Choroid plexus epithelial cell (primary cell): ENCODE measurements around the gene TRIM36.

Source experiments
- DNase-seq: peaks from one replicate; pipeline ENCODE4 v3.0.0-alpha.2; 2010; ENCODE audit warnings: low read depth
- H3K4me3 ChIP-seq: 2 replicates; pipeline ENCODE4 v1.5.1; 2011; ENCODE audit warnings: low read depth, mild to moderate bottlenecking, control low read depth, low read length, moderate library complexity
- CTCF ChIP-seq: conservative IDR thresholded peaks from 2 replicates; pipeline ENCODE4 v1.5.1; 2011; ENCODE audit warnings: low read depth, mild to moderate bottlenecking, control low read depth, inconsistent platforms, low read length, moderate library complexity

The TRIM36 gene

GRCh38 chr5:115192098-115192497, 22.4 kb upstream of the TRIM36 start:
- DNase-seq = no peak
- no peak for TF ChIP-seq CTCF
- H3K4me3 ChIP-seq = no peak overlapping the region

- TF ChIP-seq CTCF = no peak
- H3K4me3 ChIP-seq = no peak overlapping the region
- no peak for DNase-seq
These were observed 21.8 kb upstream of the TRIM36 start for GRCh38 chr5:115191474-115192031.

- no peak for DNase-seq
- H3K4me3 ChIP-seq = no peak overlapping the region
- TF ChIP-seq CTCF = no peak
These were observed 20.7 kb upstream of the TRIM36 start for GRCh38 chr5:115190388-115190787.

DNA sequence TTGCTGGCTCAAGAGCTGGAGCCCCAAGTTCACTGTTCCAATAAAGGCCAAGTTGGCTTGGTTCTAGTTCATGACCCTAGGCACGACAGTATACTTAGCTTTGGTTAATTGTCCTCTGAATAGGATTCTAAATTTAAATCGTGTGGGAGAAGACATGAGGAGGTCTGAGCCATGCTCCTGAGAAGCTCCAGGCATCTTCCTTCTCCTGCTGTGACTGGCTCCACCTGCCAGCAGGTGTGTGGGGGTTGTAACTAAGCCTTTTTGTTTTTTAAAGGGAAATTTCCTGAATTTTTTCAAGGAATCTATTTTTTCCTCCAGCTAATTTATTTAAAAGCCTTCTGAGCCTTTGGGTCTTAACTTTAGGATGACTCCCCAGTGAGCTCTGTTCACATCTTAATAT, 20.2 kb upstream of the TRIM36 start:
- no peak for DNase-seq
- TF ChIP-seq CTCF = no peak
- H3K4me3 ChIP-seq = no peak overlapping the region

DNA sequence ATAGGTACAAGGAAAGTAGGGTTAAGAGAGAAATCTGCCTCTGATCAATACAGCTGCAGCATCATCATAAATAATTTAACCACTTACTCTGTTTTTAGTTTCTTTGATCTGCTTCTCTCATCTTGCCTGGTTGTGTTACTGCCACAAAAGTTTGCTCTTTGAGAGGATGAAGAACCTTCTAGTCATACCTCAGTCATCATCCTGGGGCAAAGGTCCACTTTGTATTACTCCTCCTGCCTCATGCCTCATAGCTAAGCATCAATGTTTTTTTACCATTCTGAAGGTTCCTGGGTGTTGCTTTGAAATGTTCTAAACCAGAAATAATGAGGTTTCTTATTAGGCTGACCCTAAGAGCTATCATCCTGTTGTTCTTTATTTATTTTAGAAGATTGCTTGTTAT, 17.1 kb upstream of the TRIM36 start:
- no peak for TF ChIP-seq CTCF
- H3K4me3 ChIP-seq = no peak overlapping the region
- no peak for DNase-seq

DNA sequence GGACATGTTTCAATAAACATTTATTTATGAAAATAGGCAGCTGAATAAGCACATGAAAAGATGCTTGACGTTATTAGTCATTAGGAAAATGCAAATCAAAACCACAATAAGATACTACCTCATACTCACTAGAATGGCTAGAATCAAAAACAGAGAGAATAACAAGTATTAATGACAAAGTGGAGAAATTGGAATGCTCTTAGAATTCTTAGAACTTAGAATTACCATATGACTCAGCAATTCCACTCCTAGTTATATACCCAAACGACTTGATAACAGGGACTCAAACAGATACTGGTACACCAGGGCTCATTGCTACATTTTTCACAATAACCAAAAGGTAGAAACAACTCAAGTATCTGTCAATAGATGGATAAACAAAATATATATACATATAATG, 15.1 kb upstream of the TRIM36 start:
- no peak for TF ChIP-seq CTCF
- H3K4me3 ChIP-seq = no peak overlapping the region
- DNase-seq = peak; percentile 14

- H3K4me3 ChIP-seq = no peak overlapping the region
- TF ChIP-seq CTCF = no peak
- no peak for DNase-seq
These were observed 12.0 kb upstream of the TRIM36 start for GRCh38 chr5:115181757-115182156.
